HL-60 (cell line): ENCODE measurements around the gene MDH2.
"Not testable (repeated sequence)": the region's sequence is repeated elsewhere in the genome, so short reads cannot be mapped to it uniquely, and the experiment has no call there.

ENCODE experiments used
- DNase-seq, 2 experiments: peaks; one replicate each; pipeline ENCODE4 v3.0.0-alpha.2; 2010 to 2020; ENCODE audit warnings: low read depth in 1 of 2, low spot score in 1 of 2
- H3K27ac ChIP-seq: fragments of 250-450 bp; sonication (Bioruptor Pico); replicated peaks from 2 replicates; pipeline ENCODE4 v1.5.1; 2020; ENCODE audit warnings: mild to moderate bottlenecking, moderate library complexity
- H3K27me3 ChIP-seq: fragments of 250-450 bp; sonication (Bioruptor Pico); 2 replicates; pipeline ENCODE4 v1.5.1; 2021; ENCODE audit warnings: mild to moderate bottlenecking, moderate library complexity; ENCODE audit not compliant: insufficient read depth, poor library complexity, severe bottlenecking
- H3K4me3 ChIP-seq: replicated peaks from 2 replicates; pipeline ENCODE4 v1.5.1; 2011; ENCODE audit warnings: mild to moderate bottlenecking, control low read depth, low read length; ENCODE audit not compliant: insufficient read depth
- GABPA ChIP-seq: IDR thresholded peaks from 2 replicates; pipeline ENCODE4 v1.6.1; 2012; ENCODE audit warnings: low read depth
- POLR2AphosphoS5 ChIP-seq: IDR thresholded peaks from 2 replicates; pipeline ENCODE4 v1.6.1; 2012; ENCODE audit warnings: low read depth
- SPI1 ChIP-seq: IDR thresholded peaks from 2 replicates; pipeline ENCODE4 v1.6.1; 2012; ENCODE audit warnings: low read depth, mild to moderate bottlenecking, borderline replicate concordance
- TF ChIP-seq, protein P1 (sequence below): IDR thresholded peaks from 2 replicates; pipeline ENCODE4 v1.6.1; 2012; ENCODE audit warnings: low read depth; ENCODE audit not compliant: insufficient replicate concordance
- TF ChIP-seq, protein P2 (sequence below): IDR thresholded peaks from one replicate; pipeline ENCODE4 v1.5.1; 2011; ENCODE audit warnings: low read length, control low read depth, inconsistent platforms; ENCODE audit not compliant: insufficient read depth

MDH2 gene

GRCh38 chr7:76009672-76010600, 38.0 kb upstream of the MDH2 start:
- H3K4me3 ChIP-seq: no peak overlapping the region
- H3K27ac ChIP-seq: no peak overlapping the region
- TF ChIP-seq, protein P1, sequence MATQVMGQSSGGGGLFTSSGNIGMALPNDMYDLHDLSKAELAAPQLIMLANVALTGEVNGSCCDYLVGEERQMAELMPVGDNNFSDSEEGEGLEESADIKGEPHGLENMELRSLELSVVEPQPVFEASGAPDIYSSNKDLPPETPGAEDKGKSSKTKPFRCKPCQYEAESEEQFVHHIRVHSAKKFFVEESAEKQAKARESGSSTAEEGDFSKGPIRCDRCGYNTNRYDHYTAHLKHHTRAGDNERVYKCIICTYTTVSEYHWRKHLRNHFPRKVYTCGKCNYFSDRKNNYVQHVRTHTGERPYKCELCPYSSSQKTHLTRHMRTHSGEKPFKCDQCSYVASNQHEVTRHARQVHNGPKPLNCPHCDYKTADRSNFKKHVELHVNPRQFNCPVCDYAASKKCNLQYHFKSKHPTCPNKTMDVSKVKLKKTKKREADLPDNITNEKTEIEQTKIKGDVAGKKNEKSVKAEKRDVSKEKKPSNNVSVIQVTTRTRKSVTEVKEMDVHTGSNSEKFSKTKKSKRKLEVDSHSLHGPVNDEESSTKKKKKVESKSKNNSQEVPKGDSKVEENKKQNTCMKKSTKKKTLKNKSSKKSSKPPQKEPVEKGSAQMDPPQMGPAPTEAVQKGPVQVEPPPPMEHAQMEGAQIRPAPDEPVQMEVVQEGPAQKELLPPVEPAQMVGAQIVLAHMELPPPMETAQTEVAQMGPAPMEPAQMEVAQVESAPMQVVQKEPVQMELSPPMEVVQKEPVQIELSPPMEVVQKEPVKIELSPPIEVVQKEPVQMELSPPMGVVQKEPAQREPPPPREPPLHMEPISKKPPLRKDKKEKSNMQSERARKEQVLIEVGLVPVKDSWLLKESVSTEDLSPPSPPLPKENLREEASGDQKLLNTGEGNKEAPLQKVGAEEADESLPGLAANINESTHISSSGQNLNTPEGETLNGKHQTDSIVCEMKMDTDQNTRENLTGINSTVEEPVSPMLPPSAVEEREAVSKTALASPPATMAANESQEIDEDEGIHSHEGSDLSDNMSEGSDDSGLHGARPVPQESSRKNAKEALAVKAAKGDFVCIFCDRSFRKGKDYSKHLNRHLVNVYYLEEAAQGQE: no peak
- no peak for TF ChIP-seq POLR2AphosphoS5
- no peak for TF ChIP-seq GABPA
- TF ChIP-seq SPI1: no peak
- TF ChIP-seq, protein P2, sequence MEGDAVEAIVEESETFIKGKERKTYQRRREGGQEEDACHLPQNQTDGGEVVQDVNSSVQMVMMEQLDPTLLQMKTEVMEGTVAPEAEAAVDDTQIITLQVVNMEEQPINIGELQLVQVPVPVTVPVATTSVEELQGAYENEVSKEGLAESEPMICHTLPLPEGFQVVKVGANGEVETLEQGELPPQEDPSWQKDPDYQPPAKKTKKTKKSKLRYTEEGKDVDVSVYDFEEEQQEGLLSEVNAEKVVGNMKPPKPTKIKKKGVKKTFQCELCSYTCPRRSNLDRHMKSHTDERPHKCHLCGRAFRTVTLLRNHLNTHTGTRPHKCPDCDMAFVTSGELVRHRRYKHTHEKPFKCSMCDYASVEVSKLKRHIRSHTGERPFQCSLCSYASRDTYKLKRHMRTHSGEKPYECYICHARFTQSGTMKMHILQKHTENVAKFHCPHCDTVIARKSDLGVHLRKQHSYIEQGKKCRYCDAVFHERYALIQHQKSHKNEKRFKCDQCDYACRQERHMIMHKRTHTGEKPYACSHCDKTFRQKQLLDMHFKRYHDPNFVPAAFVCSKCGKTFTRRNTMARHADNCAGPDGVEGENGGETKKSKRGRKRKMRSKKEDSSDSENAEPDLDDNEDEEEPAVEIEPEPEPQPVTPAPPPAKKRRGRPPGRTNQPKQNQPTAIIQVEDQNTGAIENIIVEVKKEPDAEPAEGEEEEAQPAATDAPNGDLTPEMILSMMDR: no peak
- H3K27me3 ChIP-seq: no peaks in the 10 kb centered on the region
- no peak for DNase-seq

DNA sequence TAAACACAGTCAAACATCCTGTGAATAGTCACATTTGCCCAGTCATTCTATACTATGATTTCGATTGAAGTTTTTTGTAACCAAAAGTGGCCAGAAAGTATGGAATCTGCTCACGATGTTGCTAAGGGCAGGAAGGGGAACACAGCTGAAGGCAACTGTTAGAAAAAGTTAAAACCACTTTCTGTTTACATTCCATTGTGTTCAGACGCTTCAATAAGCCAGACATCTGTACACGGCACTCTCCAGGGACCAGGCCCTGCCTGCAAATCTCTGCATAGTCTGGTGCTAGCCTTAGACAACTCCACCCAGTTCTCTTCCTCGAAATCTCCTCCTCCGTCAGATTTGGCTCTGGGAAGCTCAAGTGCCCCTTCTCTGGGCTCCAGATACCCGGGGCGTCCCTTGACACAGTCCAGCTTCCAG, 36.5 kb upstream of the MDH2 start:
- H3K4me3 ChIP-seq: no peak overlapping the region
- TF ChIP-seq GABPA: no peak
- TF ChIP-seq POLR2AphosphoS5: no peak
- TF ChIP-seq, protein P1: no peak
- TF ChIP-seq, protein P2: no peak
- no peak for TF ChIP-seq SPI1
- no peaks in the 10 kb centered on the region for H3K27me3 ChIP-seq
- DNase-seq: no peak
- no peak overlapping the region for H3K27ac ChIP-seq

GRCh38 chr7:76016191-76016947, 31.5 kb upstream of the MDH2 start:
- no peaks in the 10 kb centered on the region for H3K27me3 ChIP-seq

DNA sequence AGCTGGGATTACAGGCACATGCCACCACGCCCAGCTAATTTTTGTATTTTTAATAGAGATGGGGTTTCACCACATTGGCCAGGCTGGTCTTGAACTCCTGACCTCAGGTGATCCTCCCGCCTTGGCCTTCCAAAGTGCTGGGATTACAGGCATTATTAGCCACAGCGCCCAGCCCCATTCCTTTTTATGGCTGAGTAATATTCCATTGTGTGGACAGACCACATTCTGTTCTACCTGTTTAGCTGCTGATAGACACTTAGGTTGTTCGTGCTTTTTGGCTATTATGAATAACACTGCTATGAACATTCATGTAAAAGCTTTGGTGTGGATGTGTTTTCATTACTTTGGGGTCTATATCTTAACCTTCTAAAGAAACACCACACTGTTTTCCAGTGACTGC, 29.4 kb upstream of the MDH2 start:
- H3K27ac ChIP-seq, DNase-seq, H3K4me3 ChIP-seq, H3K27me3 ChIP-seq: not testable (repeated sequence)

More at GRCh38 chr7:76016191-76016947, 31.5 kb upstream of the MDH2 start:
- Histone ChIP-seq H3K4me3 (no peak overlapping the region), H3K27ac (no peak overlapping the region)
- TF ChIP-seq GABPA: no peak
- TF ChIP-seq, protein P2: no peak
- TF ChIP-seq POLR2AphosphoS5: no peak
- TF ChIP-seq, protein P1: no peak
- no peak for TF ChIP-seq SPI1
- no peak for DNase-seq
